Ishikawa (cell line): Measurements from ENCODE around the gene MAB21L1.

Experiments
- CEBPB ChIP-seq: IDR thresholded peaks from 2 replicates; pipeline ENCODE4 v1.6.1; 2012
- CREB1 ChIP-seq: IDR thresholded peaks from 2 replicates; pipeline ENCODE4 v1.6.1; 2012; ENCODE audit warnings: low read depth
- EP300 ChIP-seq: IDR thresholded peaks from 2 replicates; pipeline ENCODE4 v1.6.1; 2012; ENCODE audit warnings: borderline replicate concordance
- FOXM1 ChIP-seq: IDR thresholded peaks from 2 replicates; pipeline ENCODE4 v1.6.1; 2012; ENCODE audit warnings: low read depth, borderline replicate concordance
- RAD21 ChIP-seq: IDR thresholded peaks from 2 replicates; pipeline ENCODE4 v1.6.1; 2012; ENCODE audit warnings: low read depth
- TAF1 ChIP-seq: IDR thresholded peaks from 2 replicates; pipeline ENCODE4 v1.6.1; 2012; ENCODE audit warnings: low read depth, mild to moderate bottlenecking
- TEAD4 ChIP-seq: IDR thresholded peaks from 2 replicates; pipeline ENCODE4 v1.6.1; 2012
- YY1 ChIP-seq: IDR thresholded peaks from 2 replicates; pipeline ENCODE4 v1.6.1; 2012; ENCODE audit warnings: low read depth
- ZBTB7A ChIP-seq: IDR thresholded peaks from 2 replicates; pipeline ENCODE4 v1.6.1; 2012; ENCODE audit warnings: low read depth
- TF ChIP-seq, protein P1 (sequence below): IDR thresholded peaks from 2 replicates; pipeline ENCODE4 v1.6.1; 2012
- TF ChIP-seq, protein P2 (sequence below): IDR thresholded peaks from 2 replicates; pipeline ENCODE4 v1.6.1; 2012; ENCODE audit warnings: low read depth, mild to moderate bottlenecking
- TF ChIP-seq, protein P3 (sequence below): IDR thresholded peaks from 2 replicates; pipeline ENCODE4 v1.6.1; 2012

DNA sequence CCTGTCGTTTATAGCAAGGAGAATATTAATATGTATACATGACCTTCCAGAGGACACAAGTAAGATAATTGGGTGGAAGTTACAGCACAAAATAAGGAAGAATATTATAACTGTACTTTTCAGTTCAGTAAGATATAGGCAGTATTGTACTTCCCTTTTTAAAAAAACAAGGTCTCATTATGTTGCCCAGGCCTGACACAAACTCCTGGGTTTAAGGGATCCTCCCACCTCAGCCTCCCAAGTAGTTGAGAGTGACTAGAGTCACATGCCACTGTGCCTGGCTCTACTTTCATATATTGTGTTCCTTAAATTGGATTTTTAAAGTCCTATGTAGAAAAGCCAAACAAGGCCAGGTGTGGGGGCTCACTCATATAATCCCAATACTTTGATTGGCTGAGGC lies 19.5 kb upstream of the MAB21L1 start:
- TF ChIP-seq FOXM1: no peak
- TF ChIP-seq, protein P1, sequence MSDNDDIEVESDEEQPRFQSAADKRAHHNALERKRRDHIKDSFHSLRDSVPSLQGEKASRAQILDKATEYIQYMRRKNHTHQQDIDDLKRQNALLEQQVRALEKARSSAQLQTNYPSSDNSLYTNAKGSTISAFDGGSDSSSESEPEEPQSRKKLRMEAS: no peak
- TF ChIP-seq, protein P2, sequence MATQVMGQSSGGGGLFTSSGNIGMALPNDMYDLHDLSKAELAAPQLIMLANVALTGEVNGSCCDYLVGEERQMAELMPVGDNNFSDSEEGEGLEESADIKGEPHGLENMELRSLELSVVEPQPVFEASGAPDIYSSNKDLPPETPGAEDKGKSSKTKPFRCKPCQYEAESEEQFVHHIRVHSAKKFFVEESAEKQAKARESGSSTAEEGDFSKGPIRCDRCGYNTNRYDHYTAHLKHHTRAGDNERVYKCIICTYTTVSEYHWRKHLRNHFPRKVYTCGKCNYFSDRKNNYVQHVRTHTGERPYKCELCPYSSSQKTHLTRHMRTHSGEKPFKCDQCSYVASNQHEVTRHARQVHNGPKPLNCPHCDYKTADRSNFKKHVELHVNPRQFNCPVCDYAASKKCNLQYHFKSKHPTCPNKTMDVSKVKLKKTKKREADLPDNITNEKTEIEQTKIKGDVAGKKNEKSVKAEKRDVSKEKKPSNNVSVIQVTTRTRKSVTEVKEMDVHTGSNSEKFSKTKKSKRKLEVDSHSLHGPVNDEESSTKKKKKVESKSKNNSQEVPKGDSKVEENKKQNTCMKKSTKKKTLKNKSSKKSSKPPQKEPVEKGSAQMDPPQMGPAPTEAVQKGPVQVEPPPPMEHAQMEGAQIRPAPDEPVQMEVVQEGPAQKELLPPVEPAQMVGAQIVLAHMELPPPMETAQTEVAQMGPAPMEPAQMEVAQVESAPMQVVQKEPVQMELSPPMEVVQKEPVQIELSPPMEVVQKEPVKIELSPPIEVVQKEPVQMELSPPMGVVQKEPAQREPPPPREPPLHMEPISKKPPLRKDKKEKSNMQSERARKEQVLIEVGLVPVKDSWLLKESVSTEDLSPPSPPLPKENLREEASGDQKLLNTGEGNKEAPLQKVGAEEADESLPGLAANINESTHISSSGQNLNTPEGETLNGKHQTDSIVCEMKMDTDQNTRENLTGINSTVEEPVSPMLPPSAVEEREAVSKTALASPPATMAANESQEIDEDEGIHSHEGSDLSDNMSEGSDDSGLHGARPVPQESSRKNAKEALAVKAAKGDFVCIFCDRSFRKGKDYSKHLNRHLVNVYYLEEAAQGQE: no peak
- TF ChIP-seq EP300: no peak
- no peak for TF ChIP-seq ZBTB7A
- no peak for TF ChIP-seq CEBPB
- TF ChIP-seq, protein P3, sequence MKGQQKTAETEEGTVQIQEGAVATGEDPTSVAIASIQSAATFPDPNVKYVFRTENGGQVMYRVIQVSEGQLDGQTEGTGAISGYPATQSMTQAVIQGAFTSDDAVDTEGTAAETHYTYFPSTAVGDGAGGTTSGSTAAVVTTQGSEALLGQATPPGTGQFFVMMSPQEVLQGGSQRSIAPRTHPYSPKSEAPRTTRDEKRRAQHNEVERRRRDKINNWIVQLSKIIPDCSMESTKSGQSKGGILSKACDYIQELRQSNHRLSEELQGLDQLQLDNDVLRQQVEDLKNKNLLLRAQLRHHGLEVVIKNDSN: no peak
- TF ChIP-seq TEAD4: no peak
- no peak for TF ChIP-seq CREB1
- no peak for TF ChIP-seq YY1
- TF ChIP-seq TAF1: no peak
- no peak for TF ChIP-seq RAD21
